Tibial artery (tissue), 4 donors: Measurements from ENCODE around the gene CFAP100.

ENCODE experiments used
- DNase-seq, 2 donors: peaks; one replicate each; pipeline ENCODE4 v3.0.0-alpha.2; 2019
- H3K27ac ChIP-seq, 2 donors: fragments of 200-600 bp; sonication (generic) in 1 of 2; 1 replicate in 1 of 2; 2 replicates in 1 of 2; pipeline ENCODE4 v1.5.1; 2018 to 2019; ENCODE audit warnings: mild to moderate bottlenecking in 1 of 2
- H3K27me3 ChIP-seq, 2 donors: fragments of 200-600 bp; sonication (generic) in 1 of 2; one replicate each; pipeline versions ENCODE4 v1.5.1 to v1.6.0; 2016 to 2019
- H3K36me3 ChIP-seq, 3 donors: fragments of 200-600 bp; sonication (generic) in 2 of 3; one replicate each; pipeline ENCODE4 v1.5.1; 2016 to 2019; ENCODE audit warnings: mild to moderate bottlenecking in 2 of 3
- H3K4me1 ChIP-seq, 4 donors: fragments of 200-600 bp; sonication (generic) in 2 of 4; 1 replicate in 3 of 4; 2 replicates in 1 of 4; pipeline ENCODE4 v1.5.1; 2016 to 2019
- H3K4me3 ChIP-seq, 2 donors: fragments of 200-600 bp; sonication (generic) in 1 of 2; 1 replicate in 1 of 2; 2 replicates in 1 of 2; pipeline ENCODE4 v1.5.1; 2018 to 2019; ENCODE audit warnings: mild to moderate bottlenecking in 2 of 2
- H3K9me3 ChIP-seq, 3 donors: fragments of 200-600 bp; sonication (generic) in 1 of 3; one replicate each; pipeline ENCODE4 v1.5.1; 2016 to 2019
- CTCF ChIP-seq, 2 experiments: fragments of 200-600 bp in 1 of 2; fragments of 450-650 bp in 1 of 2; IDR thresholded peaks; one replicate each; pipeline ENCODE4 v1.5.1; 2017 to 2019; ENCODE audit warnings: antibody characterized with exemption in 2 of 2, mild to moderate bottlenecking in 1 of 2, moderate library complexity in 1 of 2
- intact Hi-C: fragments of 100-400 bp; cut with DNase I; formaldehyde crosslinking; loops from one replicate; pipeline ENCODE4 v1.15.0; 2023; ENCODE audit warnings: low total_unique reads

The CFAP100 gene

GRCh38 chr3:126464997-126465396 lies 70.3 kb downstream of the CFAP100 start:
- Histone ChIP-seq H3K9me3 (no peaks in the 10 kb centered on the region), H3K4me1 (peaks cover 0 to 5% (median 0%) of the 10 kb centered on the region in 4 donors), H3K27ac (no peak overlapping the region), H3K4me3 (no peak overlapping the region), H3K36me3 (peaks cover 87 to 100% (median 97%) of the 10 kb centered on the region in 3 donors), H3K27me3 (no peaks in the 10 kb centered on the region)
- no peak for TF ChIP-seq CTCF (IDR thresholded peaks at IDR 0.05)
- no peak for DNase-seq
- intact Hi-C loops: no loop called here

- Histone ChIP-seq H3K4me3 (no peak overlapping the region), H3K27ac (no peak overlapping the region), H3K4me1 (peaks cover 0 to 5% (median 1%) of the 10 kb centered on the region in 4 donors), H3K9me3 (no peaks in the 10 kb centered on the region), H3K36me3 (peaks cover 87 to 100% (median 97%) of the 10 kb centered on the region in 3 donors), H3K27me3 (no peaks in the 10 kb centered on the region)
- intact Hi-C loops: no loop called here
- TF ChIP-seq CTCF (IDR thresholded peaks at IDR 0.05): no peak
- peak; percentile 43 to 68 for DNase-seq
Measured at GRCh38 chr3:126465928-126466544, 71.3 kb downstream of the CFAP100 start.

GRCh38 chr3:126466886-126467610 lies 72.3 kb downstream of the CFAP100 start:
- no peaks in the 10 kb centered on the region for H3K27me3 ChIP-seq
- H3K36me3 ChIP-seq: peaks cover 81 to 100% (median 90%) of the 10 kb centered on the region in 3 donors
- intact Hi-C loops: no loop called here
- no peaks in the 10 kb centered on the region for H3K9me3 ChIP-seq
- H3K4me1 ChIP-seq: peaks cover 0 to 15% (median 9%) of the 10 kb centered on the region in 4 donors
- TF ChIP-seq CTCF (IDR thresholded peaks at IDR 0.05): no peak
- H3K4me3 ChIP-seq: no peak overlapping the region
- peak; percentile 8 to 55 for DNase-seq
- H3K27ac ChIP-seq: no peak overlapping the region

- DNase-seq: peak in 1 of 2 donors; percentile 3
- Histone ChIP-seq H3K27me3 (no peaks in the 10 kb centered on the region), H3K36me3 (peaks cover 75 to 96% (median 85%) of the 10 kb centered on the region in 3 donors), H3K9me3 (no peaks in the 10 kb centered on the region), H3K4me3 (no peak overlapping the region), H3K4me1 (peaks cover 0 to 20% (median 13%) of the 10 kb centered on the region in 4 donors), H3K27ac (no peak overlapping the region)
- TF ChIP-seq CTCF (IDR thresholded peaks at IDR 0.05): no peak
- intact Hi-C loops: no loop called here
Measured at GRCh38 chr3:126467611-126467955, 72.9 kb downstream of the CFAP100 start.

- no peaks in the 10 kb centered on the region for H3K27me3 ChIP-seq
- TF ChIP-seq CTCF (IDR thresholded peaks at IDR 0.05): no peak
- intact Hi-C loops: no loop called here
- H3K4me1 ChIP-seq: peaks cover 0 to 27% (median 20%) of the 10 kb centered on the region in 4 donors
- H3K4me3 ChIP-seq: no peak overlapping the region
- H3K9me3 ChIP-seq: no peaks in the 10 kb centered on the region
- peaks cover 69 to 89% (median 78%) of the 10 kb centered on the region in 3 donors for H3K36me3 ChIP-seq
- H3K27ac ChIP-seq: no peak overlapping the region
- DNase-seq: peak; percentile 17 to 52
Measured at GRCh38 chr3:126468028-126468891, 73.6 kb downstream of the CFAP100 start.
